ENCODE measurements around the gene DAZAP2.
"Not testable (repeated sequence)": the region's sequence is repeated elsewhere in the genome, so short reads cannot be mapped to it uniquely, and the experiment has no call there.

The DAZAP2 gene

GRCh38 chr12:51217133-51217967, 21.3 kb upstream of the DAZAP2 start:
- no peak for FAIRE-seq
- peak; percentile 72 for DNase-seq (ENCODE audit: low spot score)

GRCh38 chr12:51217968-51218606, 20.5 kb upstream of the DAZAP2 start, which contains the start of gene POU6F1:
TSS of gene POU6F1 (minus strand) at chr12:51218062. CDS start at chr12:51206836, 11,226 bp downstream.
- DNase-seq (ENCODE audit: low spot score), result peak; percentile 92
- no peak for FAIRE-seq

- no peak for FAIRE-seq
- DNase-seq (ENCODE audit: low spot score), result no peak
Observed at GRCh38 chr12:51218607-51219161, 19.9 kb upstream of the DAZAP2 start.

GRCh38 chr12:51219322-51219721, 19.3 kb upstream of the DAZAP2 start:
- FAIRE-seq (no peak), DNase-seq (ENCODE audit: low spot score) (no peak)

- DNase-seq (ENCODE audit: low spot score), result not testable (repeated sequence)
- FAIRE-seq, result peak; percentile 96
Observed at GRCh38 chr12:51219857-51220256, 18.8 kb upstream of the DAZAP2 start.

GRCh38 chr12:51222461-51222860, 16.2 kb upstream of the DAZAP2 start:
- DNase-seq (ENCODE audit: low spot score) (no peak), FAIRE-seq (no peak)

- no peak for DNase-seq (ENCODE audit: low spot score)
- no peak for FAIRE-seq
Observed at GRCh38 chr12:51224625-51225024, 14.0 kb upstream of the DAZAP2 start.

GRCh38 chr12:51225234-51225633, 13.4 kb upstream of the DAZAP2 start:
- FAIRE-seq (no peak), DNase-seq (ENCODE audit: low spot score) (no peak)

- no peak for DNase-seq (ENCODE audit: low spot score)
- FAIRE-seq, result no peak
Observed at GRCh38 chr12:51225771-51226170, 12.9 kb upstream of the DAZAP2 start.

GRCh38 chr12:51227112-51227511, 11.5 kb upstream of the DAZAP2 start:
- FAIRE-seq; DNase-seq (ENCODE audit: low spot score): not testable (repeated sequence)

- FAIRE-seq (no peak), DNase-seq (ENCODE audit: low spot score) (no peak)
Observed at GRCh38 chr12:51227962-51228361, 10.7 kb upstream of the DAZAP2 start.

GRCh38 chr12:51229116-51229809, 9.4 kb upstream of the DAZAP2 start:
- DNase-seq (ENCODE audit: low spot score) (no peak), FAIRE-seq (no peak)

GRCh38 chr12:51232642-51233041, 6.0 kb upstream of the DAZAP2 start:
- FAIRE-seq (no peak), DNase-seq (ENCODE audit: low spot score) (no peak)

GRCh38 chr12:51234530-51234929, 4.1 kb upstream of the DAZAP2 start:
- FAIRE-seq (no peak), DNase-seq (ENCODE audit: low spot score) (no peak)

- no peak for DNase-seq (ENCODE audit: low spot score)
- no peak for FAIRE-seq
Observed at GRCh38 chr12:51238037-51238509, 553 bp upstream of the DAZAP2 start.

- DNase-seq (ENCODE audit: low spot score) (no peak), FAIRE-seq (no peak)
Observed at GRCh38 chr12:51240971-51241370, 2.3 kb downstream of the DAZAP2 start.

GRCh38 chr12:51242120-51242519, 3.5 kb downstream of the DAZAP2 start:
- DNase-seq (ENCODE audit: low spot score), result no peak
- no peak for FAIRE-seq

- no peak for FAIRE-seq
- DNase-seq (ENCODE audit: low spot score), result no peak
Observed at GRCh38 chr12:51242876-51243275, 4.2 kb downstream of the DAZAP2 start.

GRCh38 chr12:51244269-51244668, 5.6 kb downstream of the DAZAP2 start:
- FAIRE-seq (no peak), DNase-seq (ENCODE audit: low spot score) (no peak)

GRCh38 chr12:51245476-51246253, 7.0 kb downstream of the DAZAP2 start:
- no peak for DNase-seq (ENCODE audit: low spot score)
- FAIRE-seq, result no peak

Data from urothelium cell line (cell line).